Activated CD8-positive, alpha-beta T cell treated with anti-CD3 and anti-CD28 coated beads, Interleukin-2, amount 10 ng/mL, durations not matched to agents 7 days and 5 days (primary cell): Measurements from ENCODE around the gene ABCD3. TPM values are rescaled to one million over a fixed set of nuclear protein-coding genes. Genes with fewer than 3 reads are reported as not detected.
"Not testable (repeated sequence)": the region's sequence is repeated elsewhere in the genome, so short reads cannot be mapped to it uniquely, and the experiment has no call there.

Experiments used
- ATAC-seq: fragments of 150-1000 bp; cut with Tn5 transposase; one replicate; pipeline ENCODE4 v1.10.0; 2021; ENCODE audit warnings: moderate library complexity
- CTCF ChIA-PET: fragments of 350-600 bp; sonication (Branson Sonifier 250); formaldehyde crosslinking; loops from one replicate; lab custom pipeline; 2021; ENCODE audit warnings: antibody characterized with exemption; lab: Charles Lee
- POLR2A ChIA-PET: fragments of 350-600 bp; sonication (Branson Sonifier 250); formaldehyde crosslinking; loops from one replicate; lab custom pipeline; 2021; ENCODE audit warnings: antibody characterized with exemption; lab: Charles Lee
- DNase-seq: peaks from one replicate; pipeline ENCODE4 v3.0.0-alpha.2; 2020
- H3K27ac Mint-ChIP-seq: one replicate; pipeline ENCODE4 v1.8.0; 2021; ENCODE audit warnings: mild to moderate bottlenecking, mixed read lengths
- H3K27me3 Mint-ChIP-seq: one replicate; pipeline ENCODE4 v1.8.0; 2021; ENCODE audit warnings: low read depth, mixed read lengths
- H3K36me3 Mint-ChIP-seq: one replicate; pipeline ENCODE4 v1.8.0; 2021; ENCODE audit warnings: low read depth, mixed read lengths
- H3K4me1 Mint-ChIP-seq: one replicate; pipeline ENCODE4 v1.8.0; 2021; ENCODE audit warnings: low read depth, mixed read lengths
- H3K4me3 Mint-ChIP-seq: one replicate; pipeline ENCODE4 v1.8.0; 2021; ENCODE audit warnings: mild to moderate bottlenecking, mixed read lengths
- H3K9me3 Mint-ChIP-seq: one replicate; pipeline ENCODE4 v1.8.0; 2022; ENCODE audit warnings: mixed read lengths; ENCODE audit not compliant: insufficient read depth
- total RNA-seq, 2 experiments: library from RNA; stranded (reverse); gene quantifications; one replicate each; pipeline ENCODE4 v1.2.3, GENCODE V29; 2021

The ABCD3 gene
- total RNA-seq, 2 experiments from 2014 or later, result 25.0 to 25.2 TPM

- no peak for DNase-seq
- Mint-ChIP-seq H3K4me1 (no peaks in the 10 kb centered on the region), H3K27ac (no peak overlapping the region), H3K9me3 (no peaks in the 10 kb centered on the region), H3K27me3 (peaks cover 13% of the 10 kb centered on the region), H3K36me3 (no peaks in the 10 kb centered on the region), H3K4me3 (no peak overlapping the region)
- ChIA-PET POLR2A (no interaction called here), CTCF (no interaction called here)
- ATAC-seq, result no peak
These were observed 136.4 kb downstream of the ABCD3 start for GRCh38 chr1:94554580-94554979.

GRCh38 chr1:94555091-94555490, 136.9 kb downstream of the ABCD3 start:
- Mint-ChIP-seq H3K27ac (no peak overlapping the region), H3K4me3 (no peak overlapping the region), H3K4me1 (no peaks in the 10 kb centered on the region), H3K9me3 (no peaks in the 10 kb centered on the region), H3K27me3 (peaks cover 10% of the 10 kb centered on the region), H3K36me3 (no peaks in the 10 kb centered on the region)
- no peak for DNase-seq
- ATAC-seq, result no peak
- ChIA-PET POLR2A (no interaction called here), CTCF (no interaction called here)

DNA sequence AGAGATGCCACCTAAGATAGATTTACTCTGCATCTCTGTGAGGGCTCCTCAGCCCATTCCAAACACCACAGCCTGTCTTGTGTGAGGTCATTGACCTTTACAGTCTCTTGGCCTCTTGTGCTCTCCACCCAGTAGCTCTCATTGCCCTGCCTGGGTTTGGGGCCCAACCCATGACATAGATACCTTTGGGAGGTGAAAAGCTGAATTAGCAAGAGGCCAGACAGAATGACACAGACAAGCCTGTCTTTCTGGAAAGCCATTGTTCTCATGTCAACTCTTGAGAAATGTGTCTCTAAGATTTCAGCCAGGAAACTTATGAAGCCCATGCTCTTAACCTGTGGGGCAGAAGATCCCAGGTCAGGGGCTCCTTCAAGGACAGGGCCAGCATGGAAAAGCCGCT, 141.7 kb downstream of the ABCD3 start:
- Mint-ChIP-seq H3K36me3 (no peaks in the 10 kb centered on the region), H3K4me1 (no peaks in the 10 kb centered on the region), H3K9me3 (no peaks in the 10 kb centered on the region), H3K27ac (no peak overlapping the region), H3K4me3 (no peak overlapping the region), H3K27me3 (peaks cover 5% of the 10 kb centered on the region)
- no peak for DNase-seq
- POLR2A ChIA-PET, result no interaction called here
- no peak for ATAC-seq
- CTCF ChIA-PET, result no interaction called here

- H3K4me1 Mint-ChIP-seq, result no peaks in the 10 kb centered on the region
These were observed 142.1 kb downstream of the ABCD3 start for GRCh38 chr1:94560333-94560732.

DNA sequence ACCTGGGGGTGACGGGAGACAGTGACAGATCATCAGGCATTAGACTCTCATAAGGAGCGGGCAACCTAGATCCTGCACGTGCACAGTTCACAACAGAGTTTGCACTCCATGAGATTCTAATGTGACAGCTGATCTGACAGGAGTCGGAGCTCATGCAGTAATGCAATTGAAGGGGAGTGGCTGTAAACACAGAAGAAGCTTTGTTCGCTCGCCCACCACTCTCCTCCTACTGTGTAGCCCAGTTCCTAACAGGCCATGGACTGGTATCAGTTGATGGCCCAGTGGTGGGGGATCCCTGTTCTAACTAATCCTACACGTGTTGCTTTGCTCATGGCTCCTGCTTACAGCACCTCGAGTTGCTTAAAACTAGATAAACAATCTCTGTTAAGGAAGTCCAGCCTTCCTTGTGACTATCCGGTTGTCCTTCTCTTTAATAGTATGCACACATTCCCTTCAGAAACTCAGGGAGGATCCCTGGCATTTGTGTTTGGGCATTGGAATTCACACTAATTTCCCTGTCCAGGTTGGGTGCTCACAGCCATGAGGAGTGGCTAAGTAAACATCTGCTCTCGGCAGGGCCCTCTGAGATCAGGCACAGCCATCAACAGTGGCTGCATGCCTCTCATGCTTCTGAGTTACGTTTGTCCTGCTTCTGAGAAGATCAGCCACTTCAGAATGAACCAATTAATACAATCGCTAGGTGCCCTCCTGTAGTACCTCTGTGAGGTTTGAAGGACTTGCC, 144.5 kb downstream of the ABCD3 start:
- no peaks in the 10 kb centered on the region for H3K9me3 Mint-ChIP-seq

More at GRCh38 chr1:94560333-94560732, 142.1 kb downstream of the ABCD3 start:
- no peak for DNase-seq
- Mint-ChIP-seq H3K27me3 (peaks cover 5% of the 10 kb centered on the region), H3K36me3 (no peaks in the 10 kb centered on the region), H3K27ac (no peak overlapping the region), H3K9me3 (no peaks in the 10 kb centered on the region), H3K4me3 (no peak overlapping the region)
- CTCF ChIA-PET, result no interaction called here
- ATAC-seq, result no peak
- POLR2A ChIA-PET, result no interaction called here

GRCh38 chr1:94565901-94566300, 147.7 kb downstream of the ABCD3 start:
- CTCF ChIA-PET, result no interaction called here

More for the DNA sequence above, 144.5 kb downstream of the ABCD3 start:
- CTCF ChIA-PET, result no interaction called here
- peaks cover 5% of the 10 kb centered on the region for H3K27me3 Mint-ChIP-seq
- H3K4me3 Mint-ChIP-seq, result no peak overlapping the region
- H3K27ac Mint-ChIP-seq, result no peak overlapping the region
- H3K4me1 Mint-ChIP-seq, result no peaks in the 10 kb centered on the region
- POLR2A ChIA-PET, result no interaction called here
- H3K36me3 Mint-ChIP-seq, result no peaks in the 10 kb centered on the region
- no peak for DNase-seq
- ATAC-seq, result no peak

DNA sequence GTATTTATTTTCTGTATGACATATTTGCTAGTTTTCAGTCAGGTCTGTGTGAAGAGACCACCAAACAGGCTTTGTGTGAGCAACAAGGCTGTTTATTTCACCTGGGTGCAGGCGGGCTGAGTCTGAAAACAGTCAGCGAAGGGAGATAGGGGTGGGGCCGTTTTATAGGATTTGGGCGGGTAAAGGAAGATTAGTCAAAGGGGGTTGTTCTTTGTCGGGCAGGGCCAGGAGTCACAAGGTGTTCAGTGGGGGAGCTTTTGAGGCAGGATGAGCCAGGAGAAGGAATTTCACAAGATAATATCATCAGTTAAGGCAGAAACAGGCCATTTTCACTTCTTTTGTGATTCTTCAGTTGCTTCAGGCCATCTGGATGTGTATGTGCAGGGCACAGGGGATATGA, 148.2 kb downstream of the ABCD3 start:
- DNase-seq, result not testable (repeated sequence)

More at GRCh38 chr1:94565901-94566300, 147.7 kb downstream of the ABCD3 start:
- Mint-ChIP-seq H3K4me1 (no peaks in the 10 kb centered on the region), H3K27me3 (peaks cover 5% of the 10 kb centered on the region), H3K9me3 (no peaks in the 10 kb centered on the region), H3K4me3 (no peak overlapping the region), H3K36me3 (no peaks in the 10 kb centered on the region), H3K27ac (no peak overlapping the region)
- POLR2A ChIA-PET, result no interaction called here
- DNase-seq (no peak), ATAC-seq (no peak)

DNA sequence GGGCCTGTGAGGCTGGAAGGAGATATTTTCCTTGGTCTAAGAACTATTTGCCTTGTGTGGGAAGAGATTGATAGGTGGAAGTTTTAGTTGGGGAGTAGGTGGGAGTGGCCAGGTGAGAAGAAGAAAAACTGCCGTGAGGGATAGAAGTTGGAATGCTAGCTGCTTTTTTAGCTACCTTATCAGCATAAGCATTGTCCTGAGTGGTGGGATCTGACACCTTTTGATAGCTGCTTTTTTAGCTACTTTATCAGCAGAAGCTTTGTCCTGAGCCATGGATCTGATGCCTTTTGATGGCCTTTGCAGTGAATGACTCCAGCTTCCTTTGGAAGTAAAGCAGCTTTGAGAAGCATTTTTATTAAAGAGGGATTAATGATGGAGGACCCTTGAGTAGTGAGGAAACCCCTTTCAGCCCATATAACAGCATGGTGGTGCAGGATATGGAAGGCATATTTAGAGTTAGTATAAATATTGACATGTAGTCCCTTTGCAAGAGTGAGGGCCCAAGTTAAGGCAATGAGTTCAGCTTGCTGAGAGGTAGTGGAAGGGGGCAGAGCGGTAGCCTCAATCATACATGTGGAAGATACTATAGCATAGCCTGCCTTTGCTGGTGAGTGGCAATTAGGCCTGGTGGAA, 149.9 kb downstream of the ABCD3 start:
- H3K4me1 Mint-ChIP-seq, H3K4me3 Mint-ChIP-seq: not testable (repeated sequence)

More for the DNA sequence above, 148.2 kb downstream of the ABCD3 start:
- POLR2A ChIA-PET, ATAC-seq, H3K36me3 Mint-ChIP-seq, H3K4me3 Mint-ChIP-seq, CTCF ChIA-PET, H3K9me3 Mint-ChIP-seq, H3K4me1 Mint-ChIP-seq, H3K27ac Mint-ChIP-seq, H3K27me3 Mint-ChIP-seq: not testable (repeated sequence)

More for the DNA sequence above, 149.9 kb downstream of the ABCD3 start:
- DNase-seq, H3K27me3 Mint-ChIP-seq, CTCF ChIA-PET, H3K9me3 Mint-ChIP-seq, H3K27ac Mint-ChIP-seq, H3K36me3 Mint-ChIP-seq, POLR2A ChIA-PET, ATAC-seq: not testable (repeated sequence)

Other genes with a start within 250 kb of the ABCD3 start
- not detected for gene ARHGAP29, start 180.8 kb upstream of the ABCD3 start, total RNA-seq
- gene F3, start 123.4 kb downstream of the ABCD3 start, total RNA-seq, result not detected